OCI-LY7 (cell line): ENCODE data around the gene FGGY. TPM values are rescaled to one million over a fixed set of nuclear protein-coding genes. Genes with fewer than 3 reads are reported as not detected.

Experiments used
- BruUV-seq: library from RNA; stranded (reverse); fragments of 400-500 nt; replicated peaks from 2 replicates; lab custom pipeline; 2021; lab: Mats Ljungman, UMichigan
- CTCF ChIA-PET: fragments of 300-600 bp; sonication (Branson Sonifier 250); formaldehyde crosslinking; loops from one replicate; lab custom pipeline; 2022; ENCODE audit warnings: antibody characterized with exemption; ENCODE audit not compliant: unreplicated experiment; lab: Charles Lee
- POLR2A ChIA-PET: fragments of 300-600 bp; sonication (Branson Sonifier 250); formaldehyde crosslinking; loops from one replicate; lab custom pipeline; 2022; ENCODE audit warnings: antibody characterized with exemption; lab: Charles Lee
- DNase-seq: peaks from one replicate; pipeline ENCODE4 v3.0.0-alpha.2; 2015; ENCODE audit warnings: low spot score
- H2AFZ ChIP-seq: fragments of 200-600 bp; sonication (generic), shearing (Covaris generic); 2 replicates; pipeline ENCODE4 v1.6.1; 2014; ENCODE audit warnings: mild to moderate bottlenecking, antibody characterized with exemption, low read length, moderate library complexity
- H3K27ac ChIP-seq: fragments of 200-600 bp; sonication (generic); 2 replicates; pipeline ENCODE4 v1.5.1; 2014; ENCODE audit warnings: mixed run types, low read depth, mild to moderate bottlenecking, moderate library complexity, low read length, inconsistent platforms; ENCODE audit not compliant: poor library complexity, severe bottlenecking
- H3K36me3 ChIP-seq: fragments of 200-600 bp; sonication (generic); 2 replicates; pipeline ENCODE4 v1.6.1; 2014; ENCODE audit warnings: mild to moderate bottlenecking, antibody characterized with exemption, low read length, moderate library complexity, mixed read lengths; ENCODE audit not compliant: insufficient read depth
- H3K4me1 ChIP-seq: fragments of 200-600 bp; sonication (generic); 2 replicates; pipeline ENCODE4 v1.5.1; 2014; ENCODE audit warnings: mild to moderate bottlenecking, low read length; ENCODE audit not compliant: insufficient read depth, poor library complexity, severe bottlenecking
- H3K4me2 ChIP-seq: fragments of 200-600 bp; sonication (generic); 2 replicates; pipeline ENCODE4 v1.6.1; 2014; ENCODE audit warnings: mild to moderate bottlenecking, low read length
- H3K4me3 ChIP-seq: fragments of 200-600 bp; sonication (generic); 2 replicates; pipeline ENCODE4 v1.5.1; 2014; ENCODE audit warnings: mild to moderate bottlenecking, low read depth, low read length; ENCODE audit not compliant: poor library complexity, severe bottlenecking
- H3K79me2 ChIP-seq: fragments of 200-600 bp; sonication (generic); 2 replicates; pipeline ENCODE4 v1.6.1; 2016; ENCODE audit warnings: low read depth, mild to moderate bottlenecking, low read length, moderate library complexity, mixed read lengths; ENCODE audit not compliant: insufficient read depth
- H3K9me2 ChIP-seq: fragments of 200-600 bp; sonication (generic); 2 replicates; pipeline ENCODE4 v1.6.1; 2016; ENCODE audit warnings: mild to moderate bottlenecking, low read length, mixed read lengths; ENCODE audit not compliant: insufficient read depth
- H3K9me3 ChIP-seq: fragments of 200-600 bp; sonication (generic); 2 replicates; pipeline ENCODE4 v1.6.1; 2014; ENCODE audit warnings: mild to moderate bottlenecking, mixed run types, low read length, mixed read lengths
- H4K20me1 ChIP-seq: fragments of 200-600 bp; sonication (generic); 2 replicates; pipeline ENCODE4 v1.6.1; 2014; ENCODE audit warnings: mild to moderate bottlenecking, antibody characterized with exemption, low read length, moderate library complexity, mixed read lengths; ENCODE audit not compliant: insufficient read depth
- CTCF ChIP-seq: fragments of 200-600 bp; sonication (generic); conservative IDR thresholded peaks from 2 replicates; pipeline ENCODE4 v1.5.1; 2014; ENCODE audit warnings: mild to moderate bottlenecking, antibody characterized with exemption, low read length, moderate library complexity, mixed read lengths
- EZH2phosphoT487 ChIP-seq: fragments of 200-600 bp; sonication (generic); IDR thresholded peaks from 2 replicates; pipeline ENCODE4 v1.6.1; 2018; ENCODE audit warnings: low read depth, borderline replicate concordance, mild to moderate bottlenecking, mixed run types, antibody characterized with exemption, low read length, moderate library complexity, mixed read lengths
- intact Hi-C: fragments of 100-400 bp; cut with micrococcal nuclease; formaldehyde crosslinking; loops from one replicate; pipeline ENCODE4 v1.10.0; 2022; ENCODE audit not compliant: unreplicated experiment
- total RNA-seq, 2 experiments: library from RNA; depleted of rRNA in 1 of 2; stranded (reverse); fragments of >200 nt in 1 of 2; shearing (Covaris generic) in 1 of 2; gene quantifications; 2 replicates each; pipeline ENCODE4 v1.2.3, GENCODE V29; 2014 to 2022

Gene FGGY
- total RNA-seq, 2 experiments from 2014 or later: 0.63 to 4.5 TPM

- H3K9me2 ChIP-seq: no peaks in the 10 kb centered on the region
- H3K4me3 ChIP-seq: no peak overlapping the region
- no peak overlapping the region for H3K4me2 ChIP-seq
- DNase-seq: no peak
- BruUV-seq: no TSS peak
- H3K36me3 ChIP-seq: no peaks in the 10 kb centered on the region
- CTCF ChIA-PET: interaction anchor here (1.1 kb wide), 1 partner anchor 390 kb away, joined by 3 read pairs; no protein-coding TSS in a partner anchor
- H3K79me2 ChIP-seq: no peaks in the 10 kb centered on the region
- intact Hi-C loops: no loop called here
- H3K27ac ChIP-seq: no peak overlapping the region
- no peaks in the 10 kb centered on the region for H3K4me1 ChIP-seq
- H3K9me3 ChIP-seq: no peaks in the 10 kb centered on the region
- H2AFZ ChIP-seq: no peak overlapping the region
- no peak for TF ChIP-seq EZH2phosphoT487
- TF ChIP-seq CTCF: no peak
- no peaks in the 10 kb centered on the region for H4K20me1 ChIP-seq
- POLR2A ChIA-PET: no interaction called here
Measured at GRCh38 chr1:59553371-59553770, 256.5 kb downstream of the FGGY start.

GRCh38 chr1:59554011-59554663 lies 257.2 kb downstream of the FGGY start:
- no peaks in the 10 kb centered on the region for H3K9me2 ChIP-seq
- no peak overlapping the region for H3K4me3 ChIP-seq
- TF ChIP-seq CTCF (no peak), EZH2phosphoT487 (no peak)
- no peak overlapping the region for H3K4me2 ChIP-seq
- no peaks in the 10 kb centered on the region for H4K20me1 ChIP-seq
- no peaks in the 10 kb centered on the region for H3K79me2 ChIP-seq
- no peak for DNase-seq
- ChIA-PET CTCF (no interaction called here), POLR2A (no interaction called here)
- H3K27ac ChIP-seq: no peak overlapping the region
- no TSS peak for BruUV-seq
- H3K9me3 ChIP-seq: no peaks in the 10 kb centered on the region
- H2AFZ ChIP-seq: no peak overlapping the region
- intact Hi-C loops: no loop called here
- H3K36me3 ChIP-seq: no peaks in the 10 kb centered on the region
- H3K4me1 ChIP-seq: no peaks in the 10 kb centered on the region

DNA sequence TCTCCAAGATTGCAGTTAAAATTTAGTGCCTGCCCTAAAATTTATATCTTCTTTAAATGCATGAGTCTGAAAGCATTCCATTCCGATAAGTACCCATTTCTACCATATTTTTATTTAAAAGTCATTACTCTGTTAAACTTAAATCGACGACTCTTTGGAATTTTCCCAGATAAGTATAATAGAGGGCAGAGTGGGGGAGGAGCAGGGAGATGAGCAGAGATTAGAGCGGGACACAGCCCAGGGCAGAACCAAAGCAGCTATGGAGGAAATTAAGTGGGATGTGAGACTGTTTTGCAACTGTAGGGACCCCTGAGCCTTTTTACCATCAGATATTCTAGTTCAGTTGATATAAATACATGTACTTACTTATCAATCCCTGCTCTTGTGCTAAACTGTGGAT lies 257.9 kb downstream of the FGGY start:
- POLR2A ChIA-PET: no interaction called here
- CTCF ChIA-PET: no interaction called here
- no TSS peak for BruUV-seq

More for the DNA sequence above, 257.9 kb downstream of the FGGY start:
- Histone ChIP-seq H3K27ac (no peak overlapping the region), H2AFZ (no peak overlapping the region), H3K9me2 (no peaks in the 10 kb centered on the region), H3K79me2 (no peaks in the 10 kb centered on the region), H3K4me2 (no peak overlapping the region), H3K4me3 (no peak overlapping the region), H3K9me3 (no peaks in the 10 kb centered on the region), H3K36me3 (no peaks in the 10 kb centered on the region), H3K4me1 (no peaks in the 10 kb centered on the region), H4K20me1 (no peaks in the 10 kb centered on the region)
- intact Hi-C loops: no loop called here
- no peak for TF ChIP-seq EZH2phosphoT487
- no peak for TF ChIP-seq CTCF
- DNase-seq: no peak
